Endothelial cell of umbilical vein (primary cell): ENCODE measurements around the gene GRID2. TPM values are rescaled to one million over a fixed set of nuclear protein-coding genes. Genes with fewer than 3 reads are reported as not detected.

Experiments
- BruUV-seq: library from RNA; stranded (reverse); fragments of 400-500 nt; replicated peaks from 2 replicates; lab custom pipeline; 2021; lab: Mats Ljungman, UMichigan
- CTCF ChIA-PET: fragments of 300-600, 350-600 bp; sonication (Branson Sonifier 250); formaldehyde crosslinking; loops from one replicate; lab custom pipeline; 2021; ENCODE audit warnings: antibody characterized with exemption, inconsistent platforms; lab: Charles Lee
- POLR2A ChIA-PET: fragments of 300-600, 350-600 bp; sonication (Branson Sonifier 250); formaldehyde crosslinking; loops from one replicate; lab custom pipeline; 2021; ENCODE audit warnings: antibody characterized with exemption, inconsistent platforms; lab: Charles Lee
- DNase-seq: peaks from one replicate; pipeline ENCODE4 v3.0.0-alpha.2; 2011; ENCODE audit warnings: low read depth, low spot score
- FAIRE-seq: peaks from 2 replicates; lab custom pipeline; 2011; peaks lifted over from hg19 to GRCh38; lab: Jason Lieb, UNC
- H2AFZ ChIP-seq: 2 replicates; pipeline ENCODE4 v1.6.0; 2012; ENCODE audit warnings: low read depth, low read length, control low read depth, inconsistent platforms
- H3K27ac ChIP-seq: 2 replicates; pipeline ENCODE4 v1.5.1; 2011; ENCODE audit warnings: low read depth, mild to moderate bottlenecking, control low read depth, low read length, moderate library complexity; ENCODE audit not compliant: insufficient read depth
- H3K27me3 ChIP-seq, 2 experiments: 2 replicates each; pipeline versions ENCODE4 v1.6.0 to v1.6.1; 2011; ENCODE audit warnings: low read length in 2 of 2, mixed read lengths in 1 of 2; ENCODE audit not compliant: control insufficient read depth in 2 of 2, insufficient read depth in 2 of 2
- H3K36me3 ChIP-seq, 2 experiments: 2 replicates in 1 of 2; 3 replicates in 1 of 2; pipeline ENCODE4 v1.5.1; 2011; ENCODE audit warnings: low read length in 2 of 2, mild to moderate bottlenecking in 1 of 2, moderate library complexity in 1 of 2; ENCODE audit not compliant: control insufficient read depth in 2 of 2, insufficient read depth in 2 of 2; ENCODE audit errors: extremely low read depth in 1 of 2
- H3K4me1 ChIP-seq: 3 replicates; pipeline ENCODE4 v1.5.1; 2011; ENCODE audit warnings: mild to moderate bottlenecking, low read length; ENCODE audit not compliant: control insufficient read depth, insufficient read depth; ENCODE audit errors: extremely low read depth
- H3K4me2 ChIP-seq: 2 replicates; pipeline ENCODE4 v1.6.1; 2011; ENCODE audit warnings: low read length, control low read depth, mixed read lengths; ENCODE audit not compliant: insufficient read depth
- H3K4me3 ChIP-seq, 3 experiments: fragments of 200-600 bp in 1 of 3; sonication (generic), shearing (Covaris generic) in 1 of 3; replicated peaks in 1 of 3; 2 replicates each; pipeline ENCODE4 v1.5.1; 2011 to 2016; ENCODE audit warnings: control low read depth in 3 of 3, low read length in 3 of 3, mild to moderate bottlenecking in 2 of 3, inconsistent platforms in 1 of 3, low read depth in 1 of 3, moderate library complexity in 1 of 3; ENCODE audit not compliant: insufficient read depth in 1 of 3
- H3K79me2 ChIP-seq: 2 replicates; pipeline ENCODE4 v1.6.0; 2012; ENCODE audit warnings: low read length, inconsistent platforms; ENCODE audit not compliant: control insufficient read depth, insufficient read depth
- H3K9ac ChIP-seq: replicated peaks from 2 replicates; pipeline ENCODE3; 2011; ENCODE audit warnings: low read length, control low read depth; ENCODE audit not compliant: insufficient read depth; ENCODE audit errors: extremely low read depth
- H3K9me1 ChIP-seq: replicated peaks from 3 replicates; pipeline ENCODE4 v1.6.0; 2011; ENCODE audit warnings: mild to moderate bottlenecking, low read length; ENCODE audit not compliant: control insufficient read depth, insufficient read depth; ENCODE audit errors: extremely low read depth
- H3K9me3 ChIP-seq: replicated peaks from 2 replicates; pipeline ENCODE4 v1.5.1; 2012; ENCODE audit warnings: low read length, inconsistent platforms; ENCODE audit not compliant: control insufficient read depth, insufficient read depth
- H4K20me1 ChIP-seq: replicated peaks from 2 replicates; pipeline ENCODE3; 2011; ENCODE audit warnings: mild to moderate bottlenecking, low read length; ENCODE audit not compliant: control insufficient read depth, insufficient read depth; ENCODE audit errors: extremely low read depth
- EZH2 ChIP-seq: IDR thresholded peaks from 2 replicates; pipeline ENCODE4 v1.6.1; 2012; ENCODE audit warnings: borderline replicate concordance, low read depth, mild to moderate bottlenecking, moderate library complexity, low read length, inconsistent platforms; ENCODE audit not compliant: severe bottlenecking
- FOS ChIP-seq: IDR thresholded peaks from 2 replicates; pipeline ENCODE4 v1.6.1; 2011; ENCODE audit warnings: mild to moderate bottlenecking, low read length, moderate library complexity, borderline replicate concordance; ENCODE audit not compliant: insufficient read depth
- GATA2 ChIP-seq: IDR thresholded peaks from 2 replicates; pipeline ENCODE4 v1.7.0; 2011; ENCODE audit warnings: low read depth, mild to moderate bottlenecking, moderate library complexity, mixed read lengths, low read length; ENCODE audit not compliant: insufficient read length, insufficient read depth
- MAX ChIP-seq: IDR thresholded peaks from 2 replicates; pipeline ENCODE4 v1.6.1; 2011; ENCODE audit not compliant: insufficient read depth, insufficient read length
- MYC ChIP-seq: IDR thresholded peaks from one replicate; pipeline ENCODE4 v1.6.1; 2011; ENCODE audit warnings: mild to moderate bottlenecking, low read depth, low read length
- POLR2A ChIP-seq: IDR thresholded peaks from 2 replicates; pipeline ENCODE4 v1.6.1; 2012; ENCODE audit warnings: low read depth, mild to moderate bottlenecking, control low read depth, low read length
- POLR2AphosphoS5 ChIP-seq: IDR thresholded peaks from 2 replicates; pipeline ENCODE4 v1.6.1; 2012; ENCODE audit warnings: low read depth, mild to moderate bottlenecking, control low read depth, low read length, moderate library complexity; ENCODE audit not compliant: insufficient read depth
- dilution Hi-C: fragments of 300-500 bp; cut with MboI; formaldehyde crosslinking; loops from one replicate; pipeline ENCODE4 v1.15.0; 2019; ENCODE audit warnings: low sequenced_read_pairs; ENCODE audit not compliant: extremely low pct_ligation_motif_present
- intact Hi-C: fragments of 100-400 bp; cut with micrococcal nuclease; formaldehyde crosslinking; loops from one replicate; pipeline ENCODE4 v1.10.0; 2022
- polyA plus RNA-seq, 4 experiments: library from polyadenylated mRNA; depleted of rRNA in 3 of 4; stranded (reverse) in 3 of 4; unstranded in 1 of 4; fragments of >200 nt; gene quantifications; 2 replicates each; pipeline versions ENCODE4 v1.2.1 to v1.2.3, GENCODE V29; 2011 to 2012; ENCODE audit warnings: missing spikeins in 1 of 4
- total RNA-seq: library from RNA; stranded (reverse); gene quantifications from 2 replicates; pipeline ENCODE4 v1.2.3, GENCODE V29; 2021
- TF ChIP-seq, protein P1 (sequence below), 2 donors: IDR thresholded peaks; 1 replicate in 1 of 2; 2 replicates in 1 of 2; pipeline ENCODE4 v1.5.1; 2011; ENCODE audit warnings: low read length in 2 of 2, mild to moderate bottlenecking in 2 of 2, moderate library complexity in 2 of 2, control low read depth in 1 of 2, inconsistent platforms in 1 of 2, low read depth in 1 of 2; ENCODE audit not compliant: insufficient read depth in 1 of 2; ENCODE audit errors: extremely low read depth in 1 of 2

Gene GRID2
- total and polyA plus RNA-seq, 2 donors (not counting 3 experiments of a cell fraction or from before 2014, with no cell fraction given): not detected

GRCh38 chr4:93540562-93540961, 1236.8 kb downstream of the GRID2 start:
- dilution Hi-C loops: no loop called here
- TF ChIP-seq POLR2A (no peak), EZH2 (no peak), POLR2AphosphoS5 (no peak), MYC (no peak), MAX (no peak), FOS (no peak), GATA2 (no peak)
- TF ChIP-seq, protein P1, sequence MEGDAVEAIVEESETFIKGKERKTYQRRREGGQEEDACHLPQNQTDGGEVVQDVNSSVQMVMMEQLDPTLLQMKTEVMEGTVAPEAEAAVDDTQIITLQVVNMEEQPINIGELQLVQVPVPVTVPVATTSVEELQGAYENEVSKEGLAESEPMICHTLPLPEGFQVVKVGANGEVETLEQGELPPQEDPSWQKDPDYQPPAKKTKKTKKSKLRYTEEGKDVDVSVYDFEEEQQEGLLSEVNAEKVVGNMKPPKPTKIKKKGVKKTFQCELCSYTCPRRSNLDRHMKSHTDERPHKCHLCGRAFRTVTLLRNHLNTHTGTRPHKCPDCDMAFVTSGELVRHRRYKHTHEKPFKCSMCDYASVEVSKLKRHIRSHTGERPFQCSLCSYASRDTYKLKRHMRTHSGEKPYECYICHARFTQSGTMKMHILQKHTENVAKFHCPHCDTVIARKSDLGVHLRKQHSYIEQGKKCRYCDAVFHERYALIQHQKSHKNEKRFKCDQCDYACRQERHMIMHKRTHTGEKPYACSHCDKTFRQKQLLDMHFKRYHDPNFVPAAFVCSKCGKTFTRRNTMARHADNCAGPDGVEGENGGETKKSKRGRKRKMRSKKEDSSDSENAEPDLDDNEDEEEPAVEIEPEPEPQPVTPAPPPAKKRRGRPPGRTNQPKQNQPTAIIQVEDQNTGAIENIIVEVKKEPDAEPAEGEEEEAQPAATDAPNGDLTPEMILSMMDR (IDR thresholded peaks at IDR 0.05; ENCODE audit: extremely low read depth in 1 of 2, insufficient read depth in 1 of 2, low read depth in 1 of 2, low read length in 2 of 2): no peak
- Histone ChIP-seq H3K27ac (no peak overlapping the region), H2AFZ (no peak overlapping the region), H3K4me3 (no peak overlapping the region), H3K9ac (no peak overlapping the region), H3K36me3 (no peaks in the 10 kb centered on the region), H3K27me3 (no peaks in the 10 kb centered on the region), H4K20me1 (no peaks in the 10 kb centered on the region), H3K79me2 (no peaks in the 10 kb centered on the region), H3K4me2 (no peak overlapping the region), H3K9me3 (no peaks in the 10 kb centered on the region), H3K9me1 (no peaks in the 10 kb centered on the region), H3K4me1 (no peaks in the 10 kb centered on the region)
- FAIRE-seq: no peak
- DNase-seq: no peak
- ChIA-PET POLR2A (no interaction called here), CTCF (no interaction called here)
- intact Hi-C loops: no loop called here
- no TSS peak for BruUV-seq
